Mammary epithelial cell (primary cell): ENCODE data around the gene MYO1D.

Source experiments
- EZH2 ChIP-seq: IDR thresholded peaks from 2 replicates; pipeline ENCODE4 v1.6.1; 2012; ENCODE audit warnings: low read length, inconsistent platforms, borderline replicate concordance
- TF ChIP-seq, protein P1 (sequence below), 2 donors: IDR thresholded peaks in 1 of 2; conservative IDR thresholded peaks in 1 of 2; 2 replicates each; pipeline ENCODE4 v1.5.1; 2011 to 2012; ENCODE audit warnings: inconsistent platforms in 2 of 2, low read length in 2 of 2, mild to moderate bottlenecking in 2 of 2, control low read depth in 1 of 2, low read depth in 1 of 2; ENCODE audit not compliant: insufficient read depth in 1 of 2; ENCODE audit errors: extremely low read depth in 1 of 2

DNA sequence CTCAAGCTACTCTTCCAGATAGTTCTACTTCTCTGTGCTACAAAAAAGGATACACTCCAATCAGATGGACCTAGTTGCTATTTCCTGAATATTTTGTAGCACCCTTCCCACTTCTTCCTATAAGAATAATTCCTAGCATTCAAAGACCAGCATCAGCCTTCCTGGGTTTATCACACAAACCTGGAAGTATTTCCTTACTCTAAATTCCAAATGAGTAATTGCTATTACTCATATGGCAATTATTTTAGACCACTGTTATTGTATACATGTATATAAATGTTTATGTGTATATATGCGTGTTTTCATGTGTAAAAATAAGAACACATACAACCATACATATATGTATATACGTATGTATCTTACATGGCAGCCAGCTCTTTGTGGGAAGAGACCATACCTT is 130.6 kb downstream of the MYO1D start:
- no peak for TF ChIP-seq EZH2
- TF ChIP-seq, protein P1, sequence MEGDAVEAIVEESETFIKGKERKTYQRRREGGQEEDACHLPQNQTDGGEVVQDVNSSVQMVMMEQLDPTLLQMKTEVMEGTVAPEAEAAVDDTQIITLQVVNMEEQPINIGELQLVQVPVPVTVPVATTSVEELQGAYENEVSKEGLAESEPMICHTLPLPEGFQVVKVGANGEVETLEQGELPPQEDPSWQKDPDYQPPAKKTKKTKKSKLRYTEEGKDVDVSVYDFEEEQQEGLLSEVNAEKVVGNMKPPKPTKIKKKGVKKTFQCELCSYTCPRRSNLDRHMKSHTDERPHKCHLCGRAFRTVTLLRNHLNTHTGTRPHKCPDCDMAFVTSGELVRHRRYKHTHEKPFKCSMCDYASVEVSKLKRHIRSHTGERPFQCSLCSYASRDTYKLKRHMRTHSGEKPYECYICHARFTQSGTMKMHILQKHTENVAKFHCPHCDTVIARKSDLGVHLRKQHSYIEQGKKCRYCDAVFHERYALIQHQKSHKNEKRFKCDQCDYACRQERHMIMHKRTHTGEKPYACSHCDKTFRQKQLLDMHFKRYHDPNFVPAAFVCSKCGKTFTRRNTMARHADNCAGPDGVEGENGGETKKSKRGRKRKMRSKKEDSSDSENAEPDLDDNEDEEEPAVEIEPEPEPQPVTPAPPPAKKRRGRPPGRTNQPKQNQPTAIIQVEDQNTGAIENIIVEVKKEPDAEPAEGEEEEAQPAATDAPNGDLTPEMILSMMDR (conservative IDR thresholded peaks at IDR 0.05 in 1 of 2, IDR thresholded peaks at IDR 0.05 in 1 of 2; ENCODE audit: extremely low read depth in 1 of 2, insufficient read depth in 1 of 2, low read depth in 1 of 2, low read length in 2 of 2): no peak
